Endodermal cell (in vitro differentiated cells): ENCODE data around the gene DLGAP3. TPM values are rescaled to one million over a fixed set of nuclear protein-coding genes. Genes with fewer than 3 reads are reported as not detected.

Experiments used
- DNase-seq: peaks from one replicate; pipeline ENCODE4 v3.0.0-alpha.2; 2017
- H3K27ac ChIP-seq: 2 replicates; pipeline ENCODE4 v1.5.1; 2013; ENCODE audit warnings: mild to moderate bottlenecking, low read depth, low read length, moderate library complexity
- H3K27me3 ChIP-seq: 2 replicates; pipeline ENCODE4 v1.6.1; 2013; ENCODE audit warnings: mild to moderate bottlenecking, low read length, moderate library complexity; ENCODE audit not compliant: insufficient read depth, control insufficient read depth, poor library complexity, severe bottlenecking
- H3K36me3 ChIP-seq: 2 replicates; pipeline ENCODE4 v1.7.0; 2013; ENCODE audit warnings: mild to moderate bottlenecking, low read length, moderate library complexity; ENCODE audit not compliant: control insufficient read depth, insufficient read depth
- H3K4me1 ChIP-seq: one replicate; pipeline ENCODE4 v1.7.0; 2013; ENCODE audit warnings: low read length; ENCODE audit not compliant: control insufficient read depth, insufficient read depth
- H3K4me3 ChIP-seq: 2 replicates; pipeline ENCODE4 v1.5.1; 2013; ENCODE audit warnings: mild to moderate bottlenecking, low read length, moderate library complexity
- H3K9ac ChIP-seq: 2 replicates; pipeline ENCODE4 v1.6.1; 2013; ENCODE audit warnings: mild to moderate bottlenecking, low read length, moderate library complexity; ENCODE audit not compliant: poor library complexity, severe bottlenecking; ENCODE audit errors: extremely low read depth
- H3K9me3 ChIP-seq: 2 replicates; pipeline ENCODE4 v1.6.1; 2013; ENCODE audit warnings: mild to moderate bottlenecking, low read length, moderate library complexity; ENCODE audit not compliant: control insufficient read depth
- H3K27ac Mint-ChIP-seq: 2 replicates; pipeline ENCODE4 v1.8.0; 2020; ENCODE audit warnings: mixed read lengths
- H3K27me3 Mint-ChIP-seq: 2 replicates; pipeline ENCODE4 v1.8.0; 2021; ENCODE audit warnings: mild to moderate bottlenecking, mixed read lengths; ENCODE audit not compliant: insufficient read depth
- H3K36me3 Mint-ChIP-seq: 2 replicates; pipeline ENCODE4 v1.8.0; 2020; ENCODE audit warnings: low read depth, mixed read lengths
- H3K4me1 Mint-ChIP-seq: 2 replicates; pipeline ENCODE4 v1.8.0; 2020; ENCODE audit warnings: mixed read lengths
- H3K4me3 Mint-ChIP-seq: 2 replicates; pipeline ENCODE4 v1.8.0; 2020; ENCODE audit warnings: mild to moderate bottlenecking, moderate library complexity, mixed read lengths
- H3K9me3 Mint-ChIP-seq: 2 replicates; pipeline ENCODE4 v1.8.0; 2020; ENCODE audit warnings: mild to moderate bottlenecking, mixed read lengths
- WGBS, 2 experiments: methylation state at CpG; one replicate each; pipeline versions ENCODE4 v1.1.5 to v1.1.7; 2013; ENCODE audit warnings: missing lambda C conversion rate in 2 of 2, mixed read lengths in 1 of 2; ENCODE audit not compliant: insufficient coverage in 1 of 2, insufficient read length in 1 of 2; 5-methylcytosine and 5-hydroxymethylcytosine counted together
- total RNA-seq, 2 donors: library from RNA; stranded (reverse); fragmentation: NEBNext Ultra II Directional in 1 of 2; extraction: Animal tissue kit (Norgen Biotek cat#: 25700) in 1 of 2; gene quantifications; 2 replicates in 1 of 2; 3 replicates in 1 of 2; pipeline ENCODE4 v1.2.1, GENCODE V29; 2021
- TF ChIP-seq, protein P1 (sequence below): fragments of 200-600 bp; sonication (generic); conservative IDR thresholded peaks from 2 replicates; pipeline ENCODE4 v1.5.0; 2021; ENCODE audit warnings: antibody characterized with exemption, mild to moderate bottlenecking

The DLGAP3 gene
- total RNA-seq, 2 donors from 2014 or later = 4.4 to 4.6 TPM

DNA sequence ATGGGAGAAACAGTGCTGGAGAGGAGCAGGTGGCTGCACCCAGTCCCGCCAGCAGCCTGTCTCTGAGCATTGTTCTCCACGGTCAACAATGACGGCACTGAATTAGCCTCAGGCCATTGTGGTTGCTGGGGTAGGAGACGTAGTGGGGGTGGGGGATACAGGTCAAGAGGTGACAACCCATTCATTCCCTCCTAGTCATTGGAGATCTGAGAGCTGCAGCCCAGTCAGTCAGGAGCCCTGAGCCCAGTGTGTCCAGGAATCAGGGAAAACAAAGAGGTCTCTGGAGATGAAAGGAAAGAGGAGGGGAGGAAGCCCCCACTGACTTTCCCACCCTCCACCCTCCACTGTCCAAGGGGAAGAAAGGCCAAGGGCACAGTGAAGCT is 85.2 kb downstream of the DLGAP3 start:
- Mint-ChIP-seq H3K36me3 (peaks cover 6% of the 10 kb centered on the region), H3K9me3 (no peaks in the 10 kb centered on the region), H3K4me3 (peak overlapping the region; percentile 18), H3K27ac (peak overlapping the region; percentile 97), H3K27me3 (no peaks in the 10 kb centered on the region), H3K4me1 (peaks cover 79% of the 10 kb centered on the region)
- TF ChIP-seq, protein P1, sequence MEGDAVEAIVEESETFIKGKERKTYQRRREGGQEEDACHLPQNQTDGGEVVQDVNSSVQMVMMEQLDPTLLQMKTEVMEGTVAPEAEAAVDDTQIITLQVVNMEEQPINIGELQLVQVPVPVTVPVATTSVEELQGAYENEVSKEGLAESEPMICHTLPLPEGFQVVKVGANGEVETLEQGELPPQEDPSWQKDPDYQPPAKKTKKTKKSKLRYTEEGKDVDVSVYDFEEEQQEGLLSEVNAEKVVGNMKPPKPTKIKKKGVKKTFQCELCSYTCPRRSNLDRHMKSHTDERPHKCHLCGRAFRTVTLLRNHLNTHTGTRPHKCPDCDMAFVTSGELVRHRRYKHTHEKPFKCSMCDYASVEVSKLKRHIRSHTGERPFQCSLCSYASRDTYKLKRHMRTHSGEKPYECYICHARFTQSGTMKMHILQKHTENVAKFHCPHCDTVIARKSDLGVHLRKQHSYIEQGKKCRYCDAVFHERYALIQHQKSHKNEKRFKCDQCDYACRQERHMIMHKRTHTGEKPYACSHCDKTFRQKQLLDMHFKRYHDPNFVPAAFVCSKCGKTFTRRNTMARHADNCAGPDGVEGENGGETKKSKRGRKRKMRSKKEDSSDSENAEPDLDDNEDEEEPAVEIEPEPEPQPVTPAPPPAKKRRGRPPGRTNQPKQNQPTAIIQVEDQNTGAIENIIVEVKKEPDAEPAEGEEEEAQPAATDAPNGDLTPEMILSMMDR = no peak
- no peaks in the 10 kb centered on the region for H3K27me3 ChIP-seq
- H3K36me3 ChIP-seq = peaks cover 2% of the 10 kb centered on the region
- H3K4me1 ChIP-seq = peaks cover 58% of the 10 kb centered on the region
- peak; percentile 81 for DNase-seq
- peak overlapping the region; percentile 77 for H3K9ac ChIP-seq
- H3K27ac ChIP-seq = peak overlapping the region; percentile 98
- H3K4me3 ChIP-seq = peak overlapping the region; percentile 61
- no peaks in the 10 kb centered on the region for H3K9me3 ChIP-seq
- 16% methylated on average over 4 of the region's 4 CpGs; no CpG with 5 or more reads in 1 of the 2 experiments for WGBS, 2 experiments

DNA sequence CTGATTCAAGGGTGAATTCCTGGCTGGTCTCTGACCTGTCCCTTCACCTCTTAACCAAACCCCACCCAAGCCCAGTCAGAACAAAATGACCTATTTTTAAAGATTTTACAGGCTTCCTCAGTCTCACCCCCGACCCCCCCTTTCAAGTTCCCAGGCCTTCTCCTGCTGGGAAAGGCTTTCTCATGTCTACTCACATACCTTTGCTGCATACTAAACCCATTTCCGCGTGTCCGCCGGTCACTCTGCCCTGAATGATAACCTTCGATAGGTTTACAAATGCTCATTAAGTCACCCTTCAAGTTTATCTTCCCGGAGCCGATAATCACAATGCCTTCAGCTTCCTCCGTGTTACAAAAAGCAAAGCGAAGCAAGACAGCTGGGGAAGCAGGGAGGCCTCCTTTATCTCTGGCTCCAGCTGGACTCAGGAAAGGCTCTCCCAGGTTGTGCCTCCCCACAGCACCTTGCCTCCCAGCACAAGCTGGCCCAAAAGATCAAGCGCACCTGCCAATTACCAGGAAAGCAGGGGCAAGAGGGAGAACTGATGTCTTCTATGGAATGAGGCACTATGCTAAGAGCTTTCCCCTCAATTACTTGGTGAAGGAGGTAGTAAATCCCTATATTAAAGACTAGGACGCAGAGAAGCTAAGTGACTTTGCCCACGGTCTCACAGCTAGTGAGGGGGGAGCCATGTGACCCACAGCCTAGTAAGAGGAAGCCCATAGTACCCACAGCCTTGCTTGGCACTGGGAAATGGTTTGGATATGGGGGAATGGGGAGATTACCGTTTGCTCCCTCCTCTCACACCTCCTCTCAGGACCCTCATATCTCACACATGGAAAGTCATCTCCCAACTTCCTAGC is 85.8 kb downstream of the DLGAP3 start:
- DNase-seq = peak; percentile 77
- TF ChIP-seq, protein P1 = no peak
- no peaks in the 10 kb centered on the region for H3K9me3 ChIP-seq
- Mint-ChIP-seq H3K27ac (peak overlapping the region; percentile 97), H3K9me3 (no peaks in the 10 kb centered on the region), H3K36me3 (peaks cover 2% of the 10 kb centered on the region), H3K4me3 (peak overlapping the region; percentile 18), H3K27me3 (no peaks in the 10 kb centered on the region), H3K4me1 (peaks cover 77% of the 10 kb centered on the region)
- peak overlapping the region; percentile 98 for H3K27ac ChIP-seq
- 47 to 60% methylated on average over 13 of the region's 14 CpGs for WGBS, 2 experiments
- H3K27me3 ChIP-seq = no peaks in the 10 kb centered on the region
- peak overlapping the region; percentile 77 for H3K9ac ChIP-seq
- H3K4me1 ChIP-seq = peaks cover 58% of the 10 kb centered on the region
- H3K4me3 ChIP-seq = peak overlapping the region; percentile 61
- H3K36me3 ChIP-seq = no peaks in the 10 kb centered on the region

DNA sequence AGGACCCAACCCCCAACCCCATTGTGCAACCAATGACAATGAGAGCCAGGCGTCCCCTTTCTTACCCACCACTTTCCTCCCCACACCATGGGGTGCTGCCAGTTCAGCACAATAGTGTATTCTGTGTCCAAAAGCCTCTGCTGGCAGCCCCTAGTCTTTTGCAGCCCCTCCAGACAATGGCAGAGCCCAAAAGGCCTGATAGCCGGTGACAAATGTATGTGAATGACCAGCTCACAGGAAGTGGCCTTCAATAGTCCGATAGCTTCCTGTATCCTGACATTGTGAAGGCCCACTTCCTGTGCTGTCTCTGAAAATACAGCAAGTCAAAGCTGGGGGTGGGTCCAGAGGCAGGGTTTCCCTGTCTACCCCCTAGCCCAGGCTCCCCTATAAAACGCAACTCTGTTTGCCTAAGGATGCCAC is 86.5 kb downstream of the DLGAP3 start:
- H3K27ac ChIP-seq = peak overlapping the region; percentile 98
- no peak for DNase-seq
- no peaks in the 10 kb centered on the region for H3K36me3 ChIP-seq
- H3K4me3 ChIP-seq = no peak overlapping the region
- TF ChIP-seq, protein P1 = no peak
- WGBS, 2 experiments = 53 to 76% methylated on average over 3 to 4 of the region's 4 CpGs
- Mint-ChIP-seq H3K4me1 (peaks cover 71% of the 10 kb centered on the region), H3K27me3 (no peaks in the 10 kb centered on the region), H3K27ac (peak overlapping the region; percentile 97), H3K9me3 (no peaks in the 10 kb centered on the region), H3K4me3 (peak overlapping the region; percentile 18), H3K36me3 (no peaks in the 10 kb centered on the region)
- H3K27me3 ChIP-seq = no peaks in the 10 kb centered on the region
- H3K4me1 ChIP-seq = peaks cover 54% of the 10 kb centered on the region
- no peaks in the 10 kb centered on the region for H3K9me3 ChIP-seq
- peak overlapping the region; percentile 77 for H3K9ac ChIP-seq
